ENCODE results near the gene TLX3.

- TF ChIP-seq CTCF (IDR thresholded peaks at IDR 0.05 in 8 of 11, conservative IDR thresholded peaks at IDR 0.05 in 3 of 11), result no peak
- TF ChIP-seq POLR2AphosphoS5 (IDR thresholded peaks at IDR 0.05), result no peak
- no peak for TF ChIP-seq POLR2A (IDR thresholded peaks at IDR 0.05)
Measured at GRCh38 chr5:171299228-171299627, 9.8 kb upstream of the TLX3 start.
